ENCODE data around the gene FASTKD1. TPM values are rescaled to one million over a fixed set of nuclear protein-coding genes. Genes with fewer than 3 reads are reported as not detected.
"Not testable (repeated sequence)": the region's sequence is repeated elsewhere in the genome, so short reads cannot be mapped to it uniquely, and the experiment has no call there.

The FASTKD1 gene
- total RNA-seq, 4 donors from 2014 or later, result 4.1 to 9.7 (median 6.6) TPM

- H3K4me3 ChIP-seq (ENCODE audit: low read depth, poor library complexity, severe bottlenecking), result no peak overlapping the region
- TF ChIP-seq POLR2A (IDR thresholded peaks at IDR 0.05) (no peak), CTCF (IDR thresholded peaks at IDR 0.05) (no peak)
- intact Hi-C loops (cut with DNase I; ENCODE audit: low total_unique reads), result no loop called here
- WGBS, 2 donors, result 70 to 80% methylated on average over 1 of the region's 1 CpG
- DNase-seq (ENCODE audit: low spot score in 2 of 2), result no peak
Observed at GRCh38 chr2:169565686-169566085, 8.0 kb downstream of the FASTKD1 start.

- no peak overlapping the region for H3K4me3 ChIP-seq (ENCODE audit: low read depth, poor library complexity, severe bottlenecking)
- TF ChIP-seq POLR2A (IDR thresholded peaks at IDR 0.05) (no peak), CTCF (IDR thresholded peaks at IDR 0.05) (no peak)
- intact Hi-C loops (cut with DNase I; ENCODE audit: low total_unique reads), result no loop called here
- no peak for DNase-seq (ENCODE audit: low spot score in 2 of 2)
- 91 to 95% methylated on average over 2 of the region's 2 CpGs for WGBS, 2 donors
Observed at GRCh38 chr2:169562519-169562918, 11.1 kb downstream of the FASTKD1 start.

- intact Hi-C loops (cut with DNase I; ENCODE audit: low total_unique reads); H3K4me3 ChIP-seq (ENCODE audit: low read depth, poor library complexity, severe bottlenecking); DNase-seq (ENCODE audit: low spot score in 2 of 2): not testable (repeated sequence)
- 93 to 96% methylated on average over 5 of the region's 5 CpGs for WGBS, 2 donors
Observed at GRCh38 chr2:169562084-169562483, 11.6 kb downstream of the FASTKD1 start.

- no peak for DNase-seq (ENCODE audit: low spot score in 2 of 2)
- no peak overlapping the region for H3K4me3 ChIP-seq (ENCODE audit: low read depth, poor library complexity, severe bottlenecking)
- TF ChIP-seq CTCF (IDR thresholded peaks at IDR 0.05) (no peak), POLR2A (IDR thresholded peaks at IDR 0.05) (no peak)
- intact Hi-C loops (cut with DNase I; ENCODE audit: low total_unique reads), result no loop called here
- WGBS, 2 donors, result 95 to 97% methylated on average over 1 of the region's 1 CpG
Observed at GRCh38 chr2:169561364-169561763, 12.3 kb downstream of the FASTKD1 start.

- no peak for DNase-seq (ENCODE audit: low spot score in 2 of 2)
- WGBS, 2 donors, result 88 to 95% methylated on average over 2 of the region's 2 CpGs
- intact Hi-C loops (cut with DNase I; ENCODE audit: low total_unique reads), result no loop called here
- TF ChIP-seq POLR2A (IDR thresholded peaks at IDR 0.05) (no peak), CTCF (IDR thresholded peaks at IDR 0.05) (no peak)
- no peak overlapping the region for H3K4me3 ChIP-seq (ENCODE audit: low read depth, poor library complexity, severe bottlenecking)
Observed at GRCh38 chr2:169546756-169547155, 26.9 kb downstream of the FASTKD1 start.

- TF ChIP-seq CTCF (IDR thresholded peaks at IDR 0.05) (no peak), POLR2A (IDR thresholded peaks at IDR 0.05) (no peak)
- DNase-seq (ENCODE audit: low spot score in 2 of 2), result no peak
- no peak overlapping the region for H3K4me3 ChIP-seq (ENCODE audit: low read depth, poor library complexity, severe bottlenecking)
- intact Hi-C loops (cut with DNase I; ENCODE audit: low total_unique reads), result no loop called here
- 91 to 93% methylated on average over 3 of the region's 3 CpGs for WGBS, 2 donors
Observed at GRCh38 chr2:169542433-169542832, 31.2 kb downstream of the FASTKD1 start.

All from lower leg skin (tissue), 4 donors.